Osteoblast (primary cell): Measurements from ENCODE around the gene RBKS. TPM values are rescaled to one million over a fixed set of nuclear protein-coding genes. Genes with fewer than 3 reads are reported as not detected.

Source experiments
- DNase-seq: peaks from one replicate; pipeline ENCODE4 v3.0.0; 2011; ENCODE audit warnings: low spot score, mixed read lengths; ENCODE audit not compliant: insufficient read length; ENCODE audit errors: missing footprints
- H2AFZ ChIP-seq: 2 replicates; pipeline ENCODE4 v1.6.0; 2011; ENCODE audit warnings: mild to moderate bottlenecking, low read length
- H3K27ac ChIP-seq: 2 replicates; pipeline ENCODE4 v1.5.1; 2011; ENCODE audit warnings: mild to moderate bottlenecking, low read depth, low read length, moderate library complexity
- H3K27me3 ChIP-seq: 2 replicates; pipeline ENCODE4 v1.6.0; 2012; ENCODE audit warnings: mild to moderate bottlenecking, control low read depth, inconsistent platforms, low read length, moderate library complexity; ENCODE audit not compliant: insufficient read depth
- H3K36me3 ChIP-seq: 2 replicates; pipeline ENCODE4 v1.5.1; 2011; ENCODE audit warnings: mild to moderate bottlenecking, low read length, control low read depth, moderate library complexity; ENCODE audit not compliant: insufficient read depth
- H3K4me1 ChIP-seq: 2 replicates; pipeline ENCODE4 v1.5.1; 2011; ENCODE audit warnings: mild to moderate bottlenecking, low read length, control low read depth, moderate library complexity; ENCODE audit not compliant: insufficient read depth
- H3K4me2 ChIP-seq: 2 replicates; pipeline ENCODE4 v1.6.0; 2011; ENCODE audit warnings: mild to moderate bottlenecking, low read length; ENCODE audit not compliant: insufficient read depth
- H3K4me3 ChIP-seq: fragments of 200-600 bp; sonication (generic); 3 replicates; pipeline ENCODE4 v1.5.1; 2012; ENCODE audit warnings: mild to moderate bottlenecking, low read length, inconsistent platforms; ENCODE audit not compliant: insufficient read depth
- H3K79me2 ChIP-seq: 2 replicates; pipeline ENCODE4 v1.6.0; 2012; ENCODE audit warnings: mild to moderate bottlenecking, low read length, control low read depth, inconsistent platforms; ENCODE audit not compliant: insufficient read depth
- H3K9me3 ChIP-seq: 2 replicates; pipeline ENCODE4 v1.5.1; 2011; ENCODE audit warnings: low read depth, low read length, control low read depth
- H4K20me1 ChIP-seq: 2 replicates; pipeline ENCODE4 v1.6.0; 2012; ENCODE audit warnings: mild to moderate bottlenecking, low read length, control low read depth; ENCODE audit not compliant: insufficient read depth
- CTCF ChIP-seq: IDR thresholded peaks from 2 replicates; pipeline ENCODE4 v1.5.1; 2011; ENCODE audit warnings: mild to moderate bottlenecking, low read depth, low read length, moderate library complexity; ENCODE audit errors: extremely low read depth
- total RNA-seq: library from RNA; depleted of rRNA; stranded (reverse); fragments of >200 nt; gene quantifications from 2 replicates; pipeline ENCODE4 v1.2.3, GENCODE V29; 2012

RBKS gene
- total RNA-seq, 1 donor, result 1.1 TPM

GRCh38 chr2:27805180-27805579, 85.0 kb downstream of the RBKS start:
- TF ChIP-seq CTCF, result no peak
- H3K4me3 ChIP-seq, result no peak overlapping the region

GRCh38 chr2:27804146-27804545, 86.0 kb downstream of the RBKS start:
- peak overlapping the region; percentile 56 for H3K27ac ChIP-seq

More at GRCh38 chr2:27805180-27805579, 85.0 kb downstream of the RBKS start:
- peaks cover 7% of the 10 kb centered on the region for H3K79me2 ChIP-seq
- H3K4me1 ChIP-seq, result peaks cover 34% of the 10 kb centered on the region
- H3K9me3 ChIP-seq, result no peaks in the 10 kb centered on the region
- H3K27me3 ChIP-seq, result no peaks in the 10 kb centered on the region
- no peaks in the 10 kb centered on the region for H4K20me1 ChIP-seq
- no peak overlapping the region for H3K4me2 ChIP-seq
- H3K27ac ChIP-seq, result no peak overlapping the region
- no peaks in the 10 kb centered on the region for H3K36me3 ChIP-seq
- DNase-seq, result no peak
- H2AFZ ChIP-seq, result no peak overlapping the region

GRCh38 chr2:27803046-27803445, 87.1 kb downstream of the RBKS start:
- Histone ChIP-seq H3K4me1 (peaks cover 37% of the 10 kb centered on the region), H3K27me3 (no peaks in the 10 kb centered on the region), H4K20me1 (no peaks in the 10 kb centered on the region), H3K4me3 (no peak overlapping the region), H3K4me2 (no peak overlapping the region), H3K79me2 (peaks cover 7% of the 10 kb centered on the region), H2AFZ (no peak overlapping the region), H3K27ac (peak overlapping the region; percentile 56), H3K9me3 (no peaks in the 10 kb centered on the region), H3K36me3 (no peaks in the 10 kb centered on the region)
- DNase-seq, result no peak
- TF ChIP-seq CTCF, result no peak

More at GRCh38 chr2:27804146-27804545, 86.0 kb downstream of the RBKS start:
- TF ChIP-seq CTCF, result no peak
- Histone ChIP-seq H3K27me3 (no peaks in the 10 kb centered on the region), H3K9me3 (no peaks in the 10 kb centered on the region), H3K4me3 (no peak overlapping the region), H2AFZ (no peak overlapping the region), H3K4me1 (peaks cover 31% of the 10 kb centered on the region), H4K20me1 (no peaks in the 10 kb centered on the region), H3K79me2 (peaks cover 7% of the 10 kb centered on the region), H3K4me2 (no peak overlapping the region), H3K36me3 (no peaks in the 10 kb centered on the region)
- DNase-seq, result no peak

GRCh38 chr2:27802547-27802946, 87.6 kb downstream of the RBKS start:
- Histone ChIP-seq H3K36me3 (no peaks in the 10 kb centered on the region), H3K4me3 (no peak overlapping the region), H3K4me1 (peaks cover 42% of the 10 kb centered on the region), H3K27ac (peak overlapping the region; percentile 34), H3K79me2 (peaks cover 7% of the 10 kb centered on the region), H3K4me2 (no peak overlapping the region), H3K27me3 (no peaks in the 10 kb centered on the region), H4K20me1 (no peaks in the 10 kb centered on the region), H2AFZ (peak overlapping the region; percentile 7), H3K9me3 (no peaks in the 10 kb centered on the region)
- no peak for DNase-seq
- TF ChIP-seq CTCF, result no peak
